ENCODE results near the gene CAMTA1.
"Not testable (repeated sequence)": the region's sequence is repeated elsewhere in the genome, so short reads cannot be mapped to it uniquely, and the experiment has no call there.

CAMTA1 gene

DNA sequence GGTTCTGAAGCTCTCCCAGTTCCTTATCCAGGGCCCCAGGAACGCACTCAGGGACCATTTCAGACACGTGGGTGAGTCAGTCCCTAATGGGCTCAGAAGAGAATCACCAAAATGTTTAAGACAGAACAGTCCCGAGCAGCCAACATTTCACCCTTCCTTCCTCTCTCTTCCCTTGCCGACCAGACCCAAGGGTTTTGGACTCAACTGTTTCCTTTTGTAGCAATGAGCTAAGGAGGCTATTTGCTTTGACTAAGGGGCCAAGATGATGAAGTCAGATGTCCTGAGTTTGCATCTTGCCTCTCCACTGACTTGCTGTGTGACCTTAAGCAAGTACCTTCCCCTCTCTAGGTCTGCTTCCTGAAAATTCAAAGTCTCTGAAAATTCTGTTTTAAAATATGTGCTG is 513.5 kb downstream of the CAMTA1 start:
- peak; percentile 66 for DNase-seq

DNA sequence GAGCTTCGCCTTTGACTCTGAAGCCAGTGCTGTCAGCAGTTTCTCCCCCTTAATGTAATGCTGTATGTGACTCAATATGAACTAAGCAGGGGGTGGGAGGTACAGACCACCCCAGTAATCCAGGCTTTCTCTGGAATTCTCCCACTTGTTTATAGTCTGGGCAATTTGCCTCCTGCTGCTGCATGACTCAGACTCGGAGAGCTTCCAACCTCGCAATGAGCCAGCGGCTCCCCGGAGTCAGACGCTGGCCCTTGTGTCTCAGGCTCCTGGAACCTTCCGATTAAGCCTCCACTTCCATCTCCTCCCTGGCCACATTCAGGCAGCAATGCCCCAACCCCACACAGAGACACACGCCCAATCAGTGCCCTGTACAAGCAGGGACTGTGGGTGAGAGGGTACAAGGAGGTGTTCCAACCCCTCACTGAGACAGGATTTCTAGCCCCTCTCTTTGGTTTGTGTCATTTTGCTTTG is 514.1 kb downstream of the CAMTA1 start:
- peak; percentile 98 for DNase-seq

- DNase-seq: peak; percentile 87
Observed at GRCh38 chr1:7299994-7300393, 514.7 kb downstream of the CAMTA1 start.

DNA sequence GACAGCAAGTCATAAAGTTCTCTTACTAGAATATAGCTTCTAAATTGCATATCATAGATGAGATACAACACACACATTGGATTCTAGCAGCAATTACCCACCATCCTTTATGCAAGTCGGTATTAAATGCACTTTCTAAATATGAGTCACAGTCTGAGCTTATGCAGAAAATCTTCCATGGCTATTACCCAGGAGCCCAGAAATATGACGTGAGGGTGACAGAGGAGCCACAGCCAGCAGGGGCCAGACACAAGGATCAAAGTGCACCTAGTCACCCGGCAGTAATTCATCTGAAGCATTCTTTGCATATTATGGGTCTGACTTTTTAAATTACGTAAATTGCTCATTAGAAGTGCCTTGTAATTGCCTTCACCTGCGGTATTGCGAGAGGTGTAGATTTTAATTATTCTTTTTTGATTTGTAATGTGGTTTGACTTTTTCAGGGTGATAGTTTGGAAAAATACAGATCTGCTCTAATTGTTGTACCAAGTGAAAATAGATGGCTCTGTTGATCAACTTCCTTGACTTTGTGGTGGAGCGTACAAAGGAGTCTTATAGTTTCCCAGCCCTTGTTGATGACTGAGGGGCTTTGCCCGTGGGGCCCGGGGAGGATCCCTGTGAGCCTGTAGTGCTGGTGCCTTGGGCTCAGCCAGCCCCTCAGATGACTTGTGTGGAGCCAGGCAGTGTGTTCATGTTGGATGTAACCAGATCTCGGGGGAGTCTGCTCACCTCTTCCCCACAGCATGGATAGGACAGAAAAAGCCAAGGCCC is 515.8 kb downstream of the CAMTA1 start:
- DNase-seq: peak; percentile 97

DNA sequence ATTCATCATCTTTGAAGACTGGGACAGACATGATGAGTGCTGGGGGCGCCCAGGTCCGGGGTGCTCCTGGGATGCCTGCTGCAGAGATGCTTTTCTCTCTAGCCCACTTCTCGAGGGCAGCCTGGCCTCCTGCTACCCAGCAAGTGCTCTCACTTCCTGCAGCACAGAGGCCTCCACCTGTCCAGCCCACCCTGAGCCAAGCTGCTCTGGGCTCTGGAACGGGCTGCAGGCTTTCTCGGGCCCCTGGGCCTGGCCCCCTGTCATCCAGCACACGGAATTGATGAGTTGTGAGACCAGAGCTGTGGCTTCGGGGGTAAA is 516.4 kb downstream of the CAMTA1 start:
- no peak for DNase-seq

DNA sequence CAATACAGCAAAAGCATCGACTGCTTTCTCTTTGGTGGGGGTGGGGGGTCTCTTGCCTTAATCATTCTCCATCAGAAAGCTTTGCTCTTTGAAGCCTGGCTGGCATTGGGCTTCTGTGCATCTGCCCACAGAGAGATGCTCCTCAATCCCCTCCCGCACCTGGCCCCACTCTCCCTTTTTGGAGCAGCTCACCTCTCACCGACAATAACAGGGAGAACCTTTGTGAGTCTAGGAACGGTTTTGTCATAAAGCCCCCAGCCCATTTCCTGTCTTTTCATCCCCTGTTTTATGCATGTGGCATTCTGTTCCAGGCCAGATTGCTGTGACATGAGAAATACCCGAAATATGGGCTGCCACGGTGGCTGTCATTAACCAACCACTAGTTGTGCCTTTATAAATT is 516.9 kb downstream of the CAMTA1 start:
- no peak for DNase-seq

DNA sequence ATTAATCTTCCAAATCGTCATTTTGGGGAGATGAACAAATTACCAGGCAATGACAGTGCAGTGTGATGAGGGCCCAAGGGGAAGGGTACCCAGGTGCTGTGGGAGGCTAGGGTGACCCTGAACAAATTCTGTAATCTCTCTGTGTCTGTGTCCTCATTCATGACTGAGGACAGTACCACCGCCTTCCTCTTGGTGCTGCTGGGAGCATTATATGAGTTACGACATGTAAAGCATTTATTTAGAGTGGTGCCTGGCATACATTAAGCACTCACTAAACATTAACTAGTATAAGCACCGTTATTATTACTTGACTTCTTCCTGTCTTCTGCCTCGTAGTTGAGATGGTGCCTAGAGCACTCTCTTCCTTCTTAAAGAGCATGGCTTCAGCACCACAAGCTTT is 517.6 kb downstream of the CAMTA1 start:
- DNase-seq: no peak

DNA sequence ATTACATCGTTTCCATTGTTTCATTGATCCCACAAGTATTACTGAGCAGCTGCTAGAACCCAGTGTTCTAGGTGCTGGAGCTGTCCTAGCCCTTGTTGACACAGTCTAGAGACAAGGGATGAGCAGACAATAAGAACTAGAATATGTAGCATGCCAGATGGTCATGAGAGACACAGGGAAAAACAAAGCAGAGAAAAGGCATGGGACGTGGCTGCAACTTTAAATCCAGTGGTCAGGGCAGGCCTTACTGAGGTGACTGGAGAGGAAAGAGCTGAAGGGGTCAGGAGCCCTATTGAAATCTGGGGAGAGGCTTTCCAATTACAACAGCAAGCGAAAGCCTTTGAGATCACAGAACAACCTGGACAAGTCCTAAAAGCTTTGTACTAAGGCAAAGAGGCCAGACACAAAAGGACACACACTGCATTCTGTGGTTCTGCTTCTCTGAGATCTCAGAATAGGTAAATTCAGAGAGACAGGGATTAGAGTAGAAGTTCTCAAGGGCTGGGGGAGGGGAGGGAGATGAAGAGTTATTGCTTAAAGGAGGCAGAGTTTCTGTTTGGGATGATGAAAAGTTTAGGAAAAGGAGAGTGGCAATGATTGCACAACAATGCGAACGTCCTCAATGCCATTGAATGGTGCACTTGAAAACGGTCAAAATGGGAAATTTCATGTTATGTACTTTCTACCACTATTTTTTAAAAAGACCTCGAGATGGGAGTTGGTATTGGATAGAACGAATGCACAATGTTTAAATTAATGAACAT is 518.5 kb downstream of the CAMTA1 start:
- no peak for DNase-seq

GRCh38 chr1:7313081-7313546 is 527.9 kb downstream of the CAMTA1 start:
- peak; percentile 73 for DNase-seq

GRCh38 chr1:7313826-7314225 is 528.6 kb downstream of the CAMTA1 start:
- peak; percentile 21 for DNase-seq

DNA sequence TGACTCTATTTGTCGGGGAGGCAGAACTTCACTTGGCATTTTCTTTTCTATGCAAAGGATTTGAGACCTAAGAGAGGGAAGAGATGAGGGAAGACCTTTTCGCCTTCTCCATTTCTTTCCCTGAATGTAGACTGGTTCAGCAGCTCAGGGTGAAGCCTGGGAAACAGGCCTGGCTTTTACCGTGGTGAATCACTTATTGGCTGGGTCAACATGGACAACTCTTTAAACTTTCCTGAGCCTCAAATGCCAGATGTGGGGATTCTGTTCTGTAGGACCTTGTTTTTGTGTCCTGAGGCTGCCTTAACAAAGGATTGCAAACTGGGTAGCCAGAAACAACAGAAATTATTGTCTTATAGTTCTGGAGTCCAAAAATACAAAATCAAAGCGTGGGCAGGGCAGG is 530.1 kb downstream of the CAMTA1 start:
- peak; percentile 27 for DNase-seq

- no peak for DNase-seq
Observed at GRCh38 chr1:7315946-7316345, 530.7 kb downstream of the CAMTA1 start.

- no peak for DNase-seq
Observed at GRCh38 chr1:7317888-7318287, 532.6 kb downstream of the CAMTA1 start.

DNA sequence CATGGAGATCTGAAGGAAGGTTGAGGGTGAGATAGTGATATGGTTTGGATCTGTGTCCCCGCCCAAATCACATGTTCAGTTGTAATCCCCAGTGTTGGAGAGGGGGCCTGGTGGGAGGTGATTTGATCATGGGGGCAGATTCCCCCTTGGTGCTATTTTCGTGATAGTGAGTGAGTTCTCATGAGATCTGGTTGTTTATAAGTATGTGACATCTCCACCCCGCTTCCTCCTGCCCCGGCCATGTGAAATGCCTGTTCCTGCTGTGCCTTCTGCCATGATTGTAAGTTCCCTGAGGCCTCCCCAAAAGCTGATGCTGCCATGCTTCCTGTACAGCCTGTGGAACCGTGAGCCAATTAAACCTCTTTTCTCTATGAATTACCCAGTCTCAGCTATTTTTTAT is 533.9 kb downstream of the CAMTA1 start:
- no peak for DNase-seq

DNA sequence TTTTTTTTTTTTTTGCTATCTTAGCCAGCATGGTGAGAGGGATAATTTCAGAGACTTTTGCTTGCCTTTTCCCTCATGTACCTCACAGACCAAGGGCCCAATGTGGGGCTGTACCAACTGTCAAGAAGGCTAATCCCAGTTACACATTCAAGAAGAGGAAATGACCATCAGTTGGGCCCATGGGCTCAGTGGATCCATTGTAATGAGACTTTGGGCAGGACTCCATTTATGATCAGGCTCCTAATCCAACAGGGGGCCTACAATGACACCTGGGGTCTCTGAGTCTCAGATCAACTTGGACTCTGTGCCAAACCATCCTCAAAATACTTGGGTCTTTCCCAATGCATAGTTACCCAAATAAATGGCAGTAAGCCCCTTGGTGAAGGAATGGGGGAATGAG is 535.4 kb downstream of the CAMTA1 start:
- no peak for DNase-seq

DNA sequence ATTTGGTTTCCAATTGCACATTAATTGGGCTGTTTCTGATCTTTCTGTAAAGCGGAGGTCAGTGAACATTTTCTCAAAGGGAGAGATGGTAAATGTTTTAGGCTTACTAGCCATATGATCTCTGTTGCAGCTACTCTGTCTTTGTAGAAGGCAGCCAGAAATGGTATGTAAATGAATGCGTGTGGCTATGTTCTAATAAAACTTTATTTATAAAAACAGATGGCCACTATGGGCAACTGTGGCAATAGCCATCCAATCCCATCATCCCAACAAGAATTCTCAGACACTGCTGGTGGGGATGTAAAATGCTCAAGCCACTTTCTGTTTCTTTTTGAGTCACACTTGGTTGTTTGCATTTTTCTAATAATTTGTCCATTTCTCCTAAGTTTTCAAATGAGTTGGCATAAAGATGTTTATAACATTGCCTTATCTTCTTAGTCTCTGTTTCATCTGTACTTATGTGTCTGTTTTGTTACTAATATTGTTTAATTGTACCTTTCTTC is 537.1 kb downstream of the CAMTA1 start:
- peak; percentile 15 for DNase-seq

DNA sequence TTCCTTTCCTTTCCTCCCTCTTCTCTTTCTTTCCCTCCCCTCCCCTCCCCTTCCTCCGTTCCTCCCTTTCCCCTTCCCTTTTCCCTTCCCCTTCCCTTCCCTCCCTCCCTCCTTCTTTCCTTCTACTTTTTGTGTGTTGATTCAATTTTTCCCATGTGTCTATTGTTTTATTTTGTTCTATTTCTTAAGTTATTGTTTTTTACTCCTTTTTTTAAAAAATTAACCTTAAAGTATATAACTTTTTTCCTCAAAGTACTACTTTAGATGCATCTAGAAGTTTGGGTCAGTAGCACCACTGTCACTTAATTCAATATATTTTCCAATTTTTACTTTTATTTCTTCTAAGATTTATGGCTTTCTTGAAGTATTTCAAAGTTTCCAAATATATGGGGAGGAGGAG is 537.7 kb downstream of the CAMTA1 start:
- DNase-seq: no peak

GRCh38 chr1:7325254-7325653 is 540.0 kb downstream of the CAMTA1 start:
- no peak for DNase-seq

- DNase-seq: no peak
Observed at GRCh38 chr1:7326366-7326765, 541.1 kb downstream of the CAMTA1 start.

DNA sequence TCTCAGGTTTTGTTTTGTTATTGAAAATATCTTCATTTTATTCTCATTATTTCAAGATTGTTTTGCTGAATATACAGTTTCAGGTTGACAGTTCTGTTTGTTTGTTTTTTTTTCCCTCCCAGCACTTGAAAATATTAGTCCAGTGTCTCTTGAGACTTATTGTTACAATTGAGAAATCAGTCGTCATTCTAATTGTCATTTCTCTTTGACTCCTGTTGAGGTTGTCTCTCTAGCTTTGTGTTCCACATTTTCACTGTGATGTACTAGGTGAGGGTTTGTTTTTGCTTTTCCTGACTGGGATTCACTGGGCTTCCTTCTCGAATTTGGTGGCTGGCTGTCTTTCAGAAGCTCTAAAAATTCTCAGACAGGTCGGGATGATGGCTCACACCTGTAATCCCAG is 542.6 kb downstream of the CAMTA1 start:
- DNase-seq: no peak

GRCh38 chr1:7329868-7330615 is 544.8 kb downstream of the CAMTA1 start:
- no peak for DNase-seq

- DNase-seq: not testable (repeated sequence)
Observed at GRCh38 chr1:7330726-7331125, 545.5 kb downstream of the CAMTA1 start.

GRCh38 chr1:7331926-7332535 is 546.8 kb downstream of the CAMTA1 start:
- no peak for DNase-seq

Data from EL (cell line).